HepG2 (cell line): Measurements from ENCODE around the gene MTIF2. TPM values are rescaled to one million over a fixed set of nuclear protein-coding genes. Genes with fewer than 3 reads are reported as not detected.

Experiments
- ATAC-seq: fragments of 200-7000 bp; cut with Tn5 transposase; 3 replicates; pipeline ENCODE4 v1.9.1; 2020; ENCODE audit warnings: mild to moderate bottlenecking, moderate library complexity
- BruUV-seq: library from RNA; stranded (reverse); fragments of 400-500 nt; replicated peaks from 2 replicates; lab custom pipeline; 2021; lab: Mats Ljungman, UMichigan
- CTCF ChIA-PET: fragments of 300-600 bp; formaldehyde crosslinking; extraction: SDS; loops from one replicate; lab custom pipeline; 2021; ENCODE audit warnings: low total read pairs, inconsistent platforms, low intra/inter-chr PET ratio; lab: Yijun Ruan, JAX
- POLR2A ChIA-PET: fragments of 350-600 bp; sonication (Branson Sonifier 250); formaldehyde crosslinking; loops from one replicate; lab custom pipeline; 2020; ENCODE audit warnings: antibody characterized with exemption, inconsistent platforms; lab: Yijun Ruan, JAX
- DNase-seq: peaks from one replicate; pipeline ENCODE4 v3.0.0-alpha.2; 2015; ENCODE audit warnings: low spot score
- FAIRE-seq: peaks from 3 replicates; lab custom pipeline; 2011; peaks lifted over from hg19 to GRCh38; lab: Jason Lieb, UNC
- H2AFZ ChIP-seq: one replicate; pipeline ENCODE4 v1.6.1; 2011; ENCODE audit warnings: low read length, inconsistent platforms
- H3K27ac ChIP-seq: fragments of 300-600 bp; 3 replicates; pipeline ENCODE4 v1.8.0; 2011; ENCODE audit warnings: mixed run types, mild to moderate bottlenecking, mixed read lengths, low read length, inconsistent platforms; ENCODE audit not compliant: insufficient read depth; ENCODE audit errors: extremely low read length
- H3K27me3 ChIP-seq, 2 experiments: fragments of 200-600 bp in 1 of 2; 2 replicates in 1 of 2; 3 replicates in 1 of 2; pipeline versions ENCODE4 v1.6.0 to v1.8.0; 2011; ENCODE audit warnings: low read length in 2 of 2, mild to moderate bottlenecking in 2 of 2, moderate library complexity in 2 of 2, inconsistent platforms in 1 of 2; ENCODE audit not compliant: insufficient read depth in 2 of 2, control insufficient read depth in 1 of 2
- H3K36me3 ChIP-seq, 2 experiments: fragments of 200-600 bp in 1 of 2; replicated peaks in 1 of 2; 2 replicates in 1 of 2; 3 replicates in 1 of 2; pipeline versions ENCODE4 v1.5.1 to v1.8.0; 2011; ENCODE audit warnings: low read length in 2 of 2, inconsistent platforms in 1 of 2; ENCODE audit not compliant: insufficient read depth in 2 of 2, control insufficient read depth in 1 of 2
- H3K4me1 ChIP-seq: 2 replicates; pipeline ENCODE4 v1.5.1; 2012; ENCODE audit warnings: low read length, inconsistent platforms; ENCODE audit not compliant: insufficient read depth
- H3K4me2 ChIP-seq: 2 replicates; pipeline ENCODE4 v1.6.0; 2011; ENCODE audit warnings: low read depth, low read length, inconsistent platforms
- H3K4me3 ChIP-seq, 3 experiments: fragments of 200-600 bp in 1 of 3; sonication (generic), shearing (Covaris generic) in 1 of 3; replicated peaks in 1 of 3; 2 replicates each; pipeline ENCODE4 v1.5.1; 2011 to 2016; ENCODE audit warnings: low read length in 3 of 3, inconsistent platforms in 2 of 3, low read depth in 2 of 3, mild to moderate bottlenecking in 2 of 3, control low read depth in 1 of 3, mixed read lengths in 1 of 3; ENCODE audit not compliant: insufficient read depth in 1 of 3
- H3K79me2 ChIP-seq: one replicate; pipeline ENCODE4 v1.6.1; 2011; ENCODE audit warnings: low read length, inconsistent platforms; ENCODE audit not compliant: insufficient read depth
- H3K9ac ChIP-seq: 2 replicates; pipeline ENCODE4 v1.6.0; 2011; ENCODE audit warnings: mild to moderate bottlenecking, low read depth, low read length, inconsistent platforms; ENCODE audit not compliant: insufficient read depth
- H3K9me3 ChIP-seq: 2 replicates; pipeline ENCODE4 v1.5.1; 2012; ENCODE audit warnings: mild to moderate bottlenecking, low read length
- H4K20me1 ChIP-seq: 2 replicates; pipeline ENCODE4 v1.6.0; 2011; ENCODE audit warnings: inconsistent platforms, mild to moderate bottlenecking, low read length, moderate library complexity; ENCODE audit not compliant: insufficient read depth
- CEBPB ChIP-seq: IDR thresholded peaks from 2 replicates; pipeline ENCODE4 v1.6.1; 2011; ENCODE audit warnings: low read depth, low read length, improper control_type of control experiment, borderline replicate concordance
- E2F2 ChIP-seq: sonication (generic); formaldehyde crosslinking; IDR thresholded peaks from 2 replicates; pipeline ENCODE4 v1.4.0; 2020; ENCODE audit warnings: missing genetic modification reagents, borderline replicate concordance
- FOXA3 ChIP-seq: IDR thresholded peaks from 2 replicates; pipeline ENCODE4 v1.6.1; 2016; ENCODE audit warnings: missing genetic modification reagents, missing compliant biosample characterization
- FOXO4 ChIP-seq: sonication (generic); formaldehyde crosslinking; conservative IDR thresholded peaks from 2 replicates; pipeline ENCODE4 v1.8.1; 2023; ENCODE audit warnings: missing genetic modification reagents
- KLF13 ChIP-seq: sonication (generic); formaldehyde crosslinking; IDR thresholded peaks from 2 replicates; pipeline ENCODE4 v1.4.0; 2020; ENCODE audit warnings: mild to moderate bottlenecking, missing genetic modification reagents
- KLF9 ChIP-seq: IDR thresholded peaks from 2 replicates; pipeline ENCODE4 v1.6.1; 2016; ENCODE audit warnings: low read depth
- MXD4 ChIP-seq: IDR thresholded peaks from 2 replicates; pipeline ENCODE4 v1.6.1; 2016; ENCODE audit warnings: mild to moderate bottlenecking, missing biosample characterization, missing genetic modification reagents
- NAIF1 ChIP-seq: sonication (generic); formaldehyde crosslinking; IDR thresholded peaks from 2 replicates; pipeline ENCODE4 v1.5.0; 2020; ENCODE audit warnings: mild to moderate bottlenecking, missing genetic modification reagents, borderline replicate concordance
- NONO ChIP-seq, 2 experiments: fragments of 450-650 bp in 1 of 2; sonication (generic) in 1 of 2; formaldehyde crosslinking in 1 of 2; IDR thresholded peaks in 1 of 2; conservative IDR thresholded peaks in 1 of 2; 2 replicates each; pipeline versions ENCODE4 v1.6.1 to v1.8.0; 2017 to 2022; ENCODE audit warnings: mild to moderate bottlenecking in 1 of 2, missing genetic modification reagents in 1 of 2, moderate library complexity in 1 of 2
- TBX3 ChIP-seq: fragments of 450-650 bp; IDR thresholded peaks from 2 replicates; pipeline ENCODE4 v1.6.1; 2017; ENCODE audit warnings: antibody characterized with exemption, mild to moderate bottlenecking, inconsistent platforms, borderline replicate concordance
- ZNF24 ChIP-seq: fragments of 450-650 bp; IDR thresholded peaks from 2 replicates; pipeline ENCODE4 v1.6.1; 2017; ENCODE audit warnings: antibody characterized with exemption, mild to moderate bottlenecking
- ZNF546 ChIP-seq: sonication (generic); formaldehyde crosslinking; conservative IDR thresholded peaks from 2 replicates; pipeline ENCODE4 v1.8.1; 2023; ENCODE audit warnings: mild to moderate bottlenecking, missing genetic modification reagents
- ZNF605 ChIP-seq: sonication (generic); formaldehyde crosslinking; IDR thresholded peaks from 2 replicates; pipeline ENCODE4 v1.8.0; 2022; ENCODE audit warnings: mild to moderate bottlenecking, missing genetic modification reagents
- WGBS: methylation state at CpG from one replicate; pipeline ENCODE4 v1.1.6; 2017; ENCODE audit warnings: low lambda C conversion rate; 5-methylcytosine and 5-hydroxymethylcytosine counted together
- in situ Hi-C: cut with HindIII; loops from 2 replicates; pipeline ENCODE4 v1.10.0; 2017; ENCODE audit warnings: low pct_unique_long_range_greater_than_20kb; ENCODE audit not compliant: extremely low pct_ligation_motif_present
- intact Hi-C: fragments of 100-400 bp; cut with micrococcal nuclease; formaldehyde crosslinking; loops from one replicate; pipeline ENCODE4 v1.10.0; 2022; ENCODE audit not compliant: unreplicated experiment
- polyA plus RNA-seq, 8 experiments: library from polyadenylated mRNA; depleted of rRNA in 3 of 8; stranded (reverse) in 7 of 8; unstranded in 1 of 8; fragments of >200 nt; fragmentation: Illumina TruSeq in 4 of 8; extraction: Trizol in 4 of 8; gene quantifications; 2 replicates each; pipeline versions ENCODE4 v1.2.1 to v1.2.3, GENCODE V29; 2011 to 2016; ENCODE audit warnings: low read depth in 4 of 8, missing spikeins in 1 of 8, mixed read lengths in 1 of 8; ENCODE audit not compliant: insufficient read depth in 1 of 8
- total RNA-seq, 5 experiments: library from RNA; depleted of rRNA; stranded (reverse); fragments of >200 nt; fragmentation: Illumina TruSeq; extraction: Trizol; gene quantifications; 2 replicates each; pipeline ENCODE4 v1.2.3, GENCODE V29; 2016; ENCODE audit warnings: low read depth in 1 of 5

Gene MTIF2
- total and polyA plus RNA-seq, 2 of the 13 experiments (the other 11 are each of a cell fraction or from before 2014, with no cell fraction given): 32.1 to 92.1 TPM

GRCh38 chr2:55245411-55245810 is 23.6 kb downstream of the MTIF2 start:
- H4K20me1 ChIP-seq: no peaks in the 10 kb centered on the region
- FAIRE-seq (no peak), ATAC-seq (no peak), DNase-seq (no peak)
- no TSS peak for BruUV-seq
- peaks cover 12% of the 10 kb centered on the region for H3K4me1 ChIP-seq
- ChIA-PET POLR2A (no interaction called here), CTCF (no interaction called here)
- no peaks in the 10 kb centered on the region for H3K9me3 ChIP-seq
- no peak overlapping the region for H3K4me3 ChIP-seq
- H2AFZ ChIP-seq: no peak overlapping the region
- no peaks in the 10 kb centered on the region for H3K79me2 ChIP-seq
- intact Hi-C loops (no loop called here), in situ Hi-C loops (no loop called here)
- no peaks in the 10 kb centered on the region for H3K27me3 ChIP-seq
- TF ChIP-seq KLF13 (no peak), CEBPB (peak; percentile 32; the same call in 1 of the 2 replicates)
- peaks cover 9 to 70% of the 10 kb centered on the region in 2 experiments for H3K36me3 ChIP-seq
- no peak overlapping the region for H3K4me2 ChIP-seq
- H3K27ac ChIP-seq: no peak overlapping the region
- no peak overlapping the region for H3K9ac ChIP-seq
- WGBS: 95% methylated on average over 5 of the region's 5 CpGs

- in situ Hi-C loops: no loop called here
- no peak overlapping the region for H3K27ac ChIP-seq
- no peak for TF ChIP-seq ZNF546 (CRISPR knock-in tag)
- TF ChIP-seq TBX3: no peak
- TF ChIP-seq FOXO4 (CRISPR knock-in tag): no peak
- no peak for TF ChIP-seq NAIF1 (CRISPR knock-in tag)
- no peak for TF ChIP-seq NONO (IDR thresholded peaks at IDR 0.05)
- no peak for TF ChIP-seq NONO (CRISPR knock-in tag; conservative IDR thresholded peaks at IDR 0.05)
- no peak for TF ChIP-seq E2F2 (CRISPR knock-in tag)
- TF ChIP-seq FOXA3: no peak
- TF ChIP-seq KLF9 (CRISPR knock-in tag): no peak
- no peak for TF ChIP-seq ZNF605 (CRISPR knock-in tag)
- TF ChIP-seq ZNF24: no peak
- TF ChIP-seq MXD4 (CRISPR knock-in tag): no peak
- DNase-seq: no peak
- H2AFZ ChIP-seq: no peak overlapping the region
- H3K36me3 ChIP-seq: peaks cover 7 to 50% of the 10 kb centered on the region in 2 experiments
- H4K20me1 ChIP-seq: 0 out of 2 replicates have a peak, but pooled peaks cover 3% of the 10 kb centered on the region
- CTCF ChIA-PET: no interaction called here
- POLR2A ChIA-PET: no interaction called here
- H3K9ac ChIP-seq: no peak overlapping the region
- BruUV-seq: no TSS peak
- FAIRE-seq: no peak
- H3K79me2 ChIP-seq: no peaks in the 10 kb centered on the region
- H3K4me3 ChIP-seq: no peak overlapping the region
- H3K27me3 ChIP-seq: no peaks in the 10 kb centered on the region
- H3K4me2 ChIP-seq: no peak overlapping the region
- no peaks in the 10 kb centered on the region for H3K9me3 ChIP-seq
- intact Hi-C loops: no loop called here
- 93% methylated on average over 1 of the region's 1 CpG for WGBS
- ATAC-seq: no peak
- peaks cover 21% of the 10 kb centered on the region for H3K4me1 ChIP-seq
Observed at GRCh38 chr2:55242617-55243016, 26.4 kb downstream of the MTIF2 start.
